Left kidney (tissue), 2 donors: ENCODE results near the gene ARHGAP31. TPM values are rescaled to one million over a fixed set of nuclear protein-coding genes. Genes with fewer than 3 reads are reported as not detected.
A peak's percentile ranks its signal among the peaks of the same experiment; 100 is the strongest.
"Not testable (repeated sequence)": the region's sequence is repeated elsewhere in the genome, so short reads cannot be mapped to it uniquely, and the experiment has no call there.

Experiments
- DNase-seq: peaks from one replicate; pipeline ENCODE4 v3.0.0-alpha.2; 2013
- polyA plus RNA-seq: library from polyadenylated mRNA; unstranded; fragments of 120-200 nt; gene quantifications from one replicate; pipeline ENCODE4 v1.2.1, GENCODE V29; 2013; ENCODE audit not compliant: insufficient read length

The ARHGAP31 gene
- polyA plus RNA-seq, 1 donor = 12.4 TPM

DNA sequence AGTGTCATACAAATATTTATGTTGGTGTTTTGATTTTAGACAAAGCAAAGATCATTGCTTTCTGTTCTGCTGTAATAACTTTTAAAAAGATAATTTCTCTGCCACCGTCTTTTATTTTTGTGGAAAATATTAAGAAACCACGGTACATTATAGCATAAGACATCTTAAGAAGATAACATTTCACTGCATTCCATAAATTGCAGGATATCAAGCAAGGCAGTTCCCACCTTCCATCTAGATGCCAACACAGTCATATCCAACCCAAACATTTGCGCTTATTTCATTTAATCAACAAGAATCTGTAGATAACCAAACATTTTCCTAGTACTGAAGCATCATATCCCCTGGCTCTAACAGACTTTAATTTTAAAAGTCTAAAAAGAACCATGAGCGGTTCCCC is 25.1 kb downstream of the ARHGAP31 start:
- no peak for DNase-seq

- DNase-seq = not testable (repeated sequence)
Observed at GRCh38 chr3:119320785-119321184, 26.6 kb downstream of the ARHGAP31 start.

DNA sequence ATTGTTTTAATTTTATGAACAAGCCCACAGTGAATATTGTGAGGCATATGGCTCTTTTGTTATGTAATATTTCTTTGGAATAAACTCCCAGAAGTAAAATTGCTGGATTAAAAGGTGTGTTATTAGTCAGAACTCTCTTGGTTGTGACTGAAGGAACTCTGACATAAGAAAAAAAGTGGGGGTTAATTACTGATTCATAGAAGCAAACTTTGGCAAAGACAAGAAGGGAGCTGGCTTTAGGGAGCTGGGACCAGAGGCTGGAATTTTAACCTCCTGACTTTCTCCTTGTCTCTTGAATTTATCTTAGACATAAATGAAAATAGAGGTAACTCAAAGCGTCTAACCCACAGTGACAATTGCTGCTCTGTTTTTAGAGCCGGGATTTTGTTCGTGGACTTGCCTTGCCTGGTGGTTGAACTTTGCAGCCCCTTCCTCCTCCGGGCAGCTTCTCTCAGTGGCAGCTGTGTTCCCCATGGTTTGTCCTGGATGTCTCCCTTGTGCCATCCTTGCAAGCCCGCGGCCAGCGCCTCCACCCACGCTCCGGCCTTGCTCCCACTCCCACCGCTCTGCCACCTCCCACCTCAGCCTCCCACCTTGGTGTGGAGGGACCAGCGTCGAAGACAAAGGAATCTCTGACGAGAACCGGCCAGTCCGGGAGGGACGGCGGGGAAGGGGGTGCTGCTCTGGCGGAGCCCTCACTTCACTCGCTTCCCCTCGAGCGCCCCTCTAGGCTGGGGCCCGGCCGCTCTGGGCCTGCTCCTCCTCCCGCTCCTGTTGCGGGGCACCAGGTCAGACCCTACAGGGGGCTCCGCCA is 28.0 kb downstream of the ARHGAP31 start:
- DNase-seq = no peak

DNA sequence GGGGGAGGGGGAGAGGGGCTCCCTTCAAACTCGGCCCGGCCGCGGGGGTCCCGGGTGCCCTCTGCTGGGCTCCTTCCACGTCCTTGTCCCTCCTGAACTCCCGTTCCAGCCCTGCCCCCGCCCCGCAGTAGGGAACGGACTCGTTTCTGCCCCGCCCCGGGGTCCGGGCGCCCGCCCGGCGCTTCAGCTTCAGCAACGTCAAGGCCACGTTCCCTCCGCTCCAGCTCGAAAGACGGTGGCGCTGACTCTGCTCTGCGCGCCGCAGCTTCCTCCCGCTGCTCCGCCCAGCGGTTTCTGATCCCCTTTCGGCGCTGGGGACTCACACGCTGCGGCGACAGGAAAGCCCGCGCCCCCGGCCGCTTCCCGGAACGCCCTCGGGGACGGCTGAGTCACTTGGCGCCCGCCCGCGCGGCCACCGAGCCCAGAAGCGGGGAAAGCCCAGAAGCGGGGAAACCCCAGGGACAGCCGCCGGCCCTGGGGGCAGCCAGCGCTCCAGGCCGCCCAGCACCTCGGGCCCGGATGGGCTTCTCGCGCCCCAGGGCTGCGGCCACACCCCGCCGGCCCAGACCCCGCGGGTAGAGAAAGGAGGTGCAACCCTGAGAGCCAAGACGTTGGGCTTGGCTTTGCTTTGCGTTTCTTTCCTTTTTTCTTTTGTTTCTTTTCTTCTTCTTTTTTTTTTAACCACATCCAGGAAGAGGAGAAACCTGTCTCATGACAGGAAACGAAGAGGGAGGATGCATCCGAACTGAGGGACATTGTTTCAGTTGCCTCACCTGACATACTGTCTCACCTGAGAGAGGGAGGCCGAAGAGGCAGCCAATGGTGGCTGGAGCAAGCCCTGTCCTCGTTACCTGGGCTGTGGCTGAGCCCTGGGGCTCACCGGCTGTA is 28.9 kb downstream of the ARHGAP31 start:
- DNase-seq = peak; percentile 87

GRCh38 chr3:119323723-119324085 is 29.5 kb downstream of the ARHGAP31 start:
- DNase-seq = no peak

GRCh38 chr3:119324899-119325298 is 30.7 kb downstream of the ARHGAP31 start:
- no peak for DNase-seq

GRCh38 chr3:119326976-119327375 is 32.8 kb downstream of the ARHGAP31 start:
- DNase-seq = no peak

GRCh38 chr3:119329551-119329950 is 35.4 kb downstream of the ARHGAP31 start:
- no peak for DNase-seq

- DNase-seq = no peak
Observed at GRCh38 chr3:119330181-119330580, 36.0 kb downstream of the ARHGAP31 start.

- no peak for DNase-seq
Observed at GRCh38 chr3:119330858-119331257, 36.7 kb downstream of the ARHGAP31 start.

DNA sequence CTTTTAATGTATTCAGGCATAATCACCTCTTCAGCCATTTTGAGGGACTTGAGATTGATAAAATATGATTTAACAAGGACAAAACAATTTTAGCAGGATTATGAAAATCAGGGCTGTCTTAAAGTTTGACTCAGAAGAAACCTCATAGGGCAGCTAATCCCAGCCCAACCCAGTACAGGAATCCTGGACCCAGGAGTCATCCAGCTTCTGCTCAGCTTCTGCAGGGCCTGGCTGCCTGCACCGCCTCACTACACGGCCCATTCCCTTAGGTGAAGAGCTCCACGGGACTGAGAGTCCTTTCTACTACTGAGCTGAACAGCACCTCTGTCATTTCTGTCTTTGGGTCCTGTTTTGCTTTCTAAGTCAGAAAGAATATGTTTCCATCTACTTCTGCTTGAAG is 37.5 kb downstream of the ARHGAP31 start:
- DNase-seq = no peak

DNA sequence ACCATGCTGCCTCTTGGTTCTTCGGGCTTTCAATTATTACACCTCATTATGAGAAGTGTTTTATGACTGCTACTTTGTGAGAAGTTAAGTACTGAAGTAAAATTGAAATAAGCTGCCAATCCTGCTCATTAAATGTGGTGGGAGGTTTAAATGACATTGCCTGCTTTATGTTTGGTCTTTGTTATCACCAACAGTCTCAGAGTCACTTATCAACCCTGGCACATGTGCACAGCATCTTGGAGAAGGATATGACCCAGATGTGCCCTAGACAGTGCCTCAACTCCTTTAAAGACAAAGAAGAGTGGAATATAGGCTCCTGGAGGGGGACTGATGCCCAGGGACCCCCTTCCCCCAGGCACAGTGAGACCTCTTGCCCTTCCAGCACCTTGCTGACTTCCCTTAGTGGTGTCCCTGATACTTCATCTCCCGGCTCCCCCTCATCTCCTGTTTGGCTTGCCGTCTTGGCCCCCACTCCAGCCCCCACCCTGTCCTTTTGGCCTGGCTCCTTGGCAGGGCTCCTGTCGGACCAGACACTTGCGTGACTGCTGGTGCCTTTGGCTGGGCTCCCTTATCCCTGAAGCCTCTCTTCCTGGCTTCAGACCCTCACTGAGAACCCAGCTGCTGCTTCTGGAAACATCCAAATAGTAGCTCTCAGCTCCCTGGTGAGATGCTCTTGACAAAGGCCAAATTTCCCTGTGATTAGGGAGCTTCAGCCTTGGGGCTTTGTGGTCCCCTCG is 39.8 kb downstream of the ARHGAP31 start:
- no peak for DNase-seq

GRCh38 chr3:119336823-119337222 is 42.6 kb downstream of the ARHGAP31 start:
- DNase-seq = no peak

DNA sequence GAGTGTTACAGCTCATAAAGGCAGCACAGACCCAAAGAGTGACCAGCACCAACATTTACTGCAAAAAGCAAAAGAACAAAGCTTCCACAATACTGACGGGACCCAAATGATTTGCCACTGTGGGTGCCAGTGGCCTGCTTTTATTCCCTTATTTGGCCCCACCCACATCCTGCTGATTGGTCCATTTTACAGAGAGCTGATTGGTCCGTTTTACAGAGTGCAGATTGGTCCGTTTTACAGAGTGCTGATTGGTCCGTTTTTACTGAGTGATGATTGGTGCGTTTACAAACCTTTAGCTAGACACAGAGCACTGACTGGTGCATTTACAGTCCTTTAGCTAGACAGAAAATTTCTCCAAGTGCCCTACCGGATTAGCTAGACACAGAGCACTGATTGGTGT is 43.2 kb downstream of the ARHGAP31 start:
- not testable (repeated sequence) for DNase-seq

GRCh38 chr3:119338754-119339153 is 44.6 kb downstream of the ARHGAP31 start:
- no peak for DNase-seq

DNA sequence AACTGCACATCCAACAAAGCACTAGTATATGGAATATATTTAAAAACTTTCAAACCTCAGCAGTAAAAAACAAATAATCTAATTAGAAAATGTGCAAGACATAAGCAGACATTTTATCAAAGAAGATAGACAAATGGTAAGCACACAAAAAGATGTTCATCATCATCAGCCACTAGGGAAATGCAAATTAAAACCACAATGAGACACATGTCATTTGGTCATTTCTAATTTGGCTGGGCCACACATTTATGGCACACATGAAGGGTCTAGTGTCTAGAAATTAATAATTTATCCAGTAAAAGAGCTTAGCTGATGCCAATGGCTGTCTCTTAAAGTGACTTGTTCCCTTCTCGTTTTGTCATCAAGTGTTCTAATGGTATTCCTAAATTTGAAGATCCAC is 45.8 kb downstream of the ARHGAP31 start:
- no peak for DNase-seq

- no peak for DNase-seq
Observed at GRCh38 chr3:119340446-119340845, 46.3 kb downstream of the ARHGAP31 start.

DNA sequence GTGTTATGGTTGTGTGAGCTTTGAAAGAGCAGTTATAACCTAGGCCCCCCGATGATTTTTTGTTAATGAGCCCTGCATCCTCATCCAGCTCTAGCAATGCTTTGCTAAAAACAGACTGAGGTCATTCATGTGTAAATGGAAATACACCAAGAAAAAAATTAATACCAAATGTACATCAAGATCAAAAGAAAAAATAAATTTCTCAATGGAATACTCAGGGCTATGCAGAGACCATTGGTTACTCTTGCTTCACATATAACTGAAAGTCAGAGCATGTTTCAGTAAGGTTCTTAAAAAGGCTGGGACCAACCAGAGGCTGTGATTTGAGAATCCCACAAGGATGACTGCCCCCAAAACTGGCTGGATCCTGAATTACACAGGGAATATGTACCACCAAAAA is 48.0 kb downstream of the ARHGAP31 start:
- DNase-seq = no peak

DNA sequence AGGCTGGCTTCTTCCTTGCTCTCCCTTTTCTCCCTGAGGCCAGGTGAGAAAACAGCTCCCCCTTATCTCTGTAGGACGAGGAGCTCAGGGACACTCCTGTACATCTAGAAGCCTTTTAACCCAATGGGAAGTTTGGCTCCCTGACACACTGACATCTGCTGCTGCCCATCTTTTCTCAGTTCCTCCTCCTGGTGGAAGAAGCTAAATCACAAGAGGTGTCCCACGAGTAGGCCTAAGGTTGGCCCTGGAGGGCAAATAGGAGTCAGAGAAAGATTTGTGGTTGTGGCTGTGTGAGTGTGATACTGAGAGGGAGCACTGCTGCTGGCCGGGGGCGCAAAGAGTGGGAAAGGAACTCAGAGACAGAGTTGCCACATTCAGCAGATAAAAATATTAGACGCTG is 49.5 kb downstream of the ARHGAP31 start:
- no peak for DNase-seq

DNA sequence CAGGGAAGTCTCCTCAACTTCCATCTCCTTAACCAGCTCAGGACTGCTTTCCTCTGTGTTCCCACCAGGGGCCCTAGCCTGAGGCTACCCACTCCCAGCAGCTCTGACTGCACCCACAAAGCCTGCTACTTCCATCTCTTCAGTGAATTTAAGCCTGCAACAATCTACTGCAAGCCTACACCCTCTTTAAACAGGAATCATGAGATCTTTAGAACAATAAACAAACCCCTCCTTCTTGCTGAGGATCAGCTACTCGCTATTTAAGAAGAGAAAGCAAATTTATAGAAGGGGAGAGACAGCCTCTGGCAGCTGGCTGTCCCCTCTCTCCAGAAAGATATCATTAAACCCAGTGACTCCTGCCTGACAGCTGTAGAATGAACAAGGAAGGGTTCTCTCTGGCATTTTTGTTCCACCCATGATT is 51.9 kb downstream of the ARHGAP31 start:
- no peak for DNase-seq

GRCh38 chr3:119347036-119347435 is 52.9 kb downstream of the ARHGAP31 start:
- no peak for DNase-seq

GRCh38 chr3:119349354-119350041 is 55.3 kb downstream of the ARHGAP31 start:
- DNase-seq = no peak
